ENCODE measurements around the gene ARID3A. TPM values are rescaled to one million over a fixed set of nuclear protein-coding genes. Genes with fewer than 3 reads are reported as not detected.

ARID3A gene
- total RNA-seq, 1 donor from 2014 or later: 2.6 TPM

GRCh38 chr19:920051-920864 lies 5.6 kb upstream of the ARID3A start:
- Histone ChIP-seq H3K27me3 (ENCODE audit: control insufficient read depth in 3 of 3, insufficient read depth in 3 of 3, low read length in 3 of 3) (peaks cover 35 to 49% (median 39%) of the 10 kb centered on the region in 3 donors), H3K9ac (ENCODE audit: low read depth in 1 of 3, low read length in 3 of 3) (no peak overlapping the region), H3K9me3 (ENCODE audit: control insufficient read depth in 3 of 3, low read length in 3 of 3) (no peaks in the 10 kb centered on the region), H3K4me1 (ENCODE audit: control insufficient read depth in 3 of 3, insufficient read depth in 3 of 3, low read length in 3 of 3) (peaks cover 14 to 23% (median 16%) of the 10 kb centered on the region in 3 donors), H3K4me3 (ENCODE audit: low read length in 3 of 3) (peak overlapping the region in 1 of 3 donors; percentile 14), H3K27ac (ENCODE audit: low read depth, low read length) (no peak overlapping the region), H3K36me3 (ENCODE audit: control insufficient read depth in 3 of 3, insufficient read depth in 3 of 3, low read length in 3 of 3) (no peaks in the 10 kb centered on the region)

GRCh38 chr19:924553-925086 lies 1.2 kb upstream of the ARID3A start:
- peak overlapping the region; percentile 43 to 62 (median 59) for H3K9ac ChIP-seq (ENCODE audit: low read depth in 1 of 3, low read length in 3 of 3)
- peaks cover 11 to 17% (median 12%) of the 10 kb centered on the region in 3 donors for H3K4me1 ChIP-seq (ENCODE audit: control insufficient read depth in 3 of 3, insufficient read depth in 3 of 3, low read length in 3 of 3)
- peaks cover 16 to 24% (median 17%) of the 10 kb centered on the region in 3 donors for H3K27me3 ChIP-seq (ENCODE audit: control insufficient read depth in 3 of 3, insufficient read depth in 3 of 3, low read length in 3 of 3)
- H3K9me3 ChIP-seq (ENCODE audit: control insufficient read depth in 3 of 3, low read length in 3 of 3): no peaks in the 10 kb centered on the region
- peak overlapping the region; percentile 72 to 75 (median 73) for H3K4me3 ChIP-seq (ENCODE audit: low read length in 3 of 3)
- no peaks in the 10 kb centered on the region for H3K36me3 ChIP-seq (ENCODE audit: control insufficient read depth in 3 of 3, insufficient read depth in 3 of 3, low read length in 3 of 3)
- H3K27ac ChIP-seq (ENCODE audit: low read depth, low read length): no peak overlapping the region

DNA sequence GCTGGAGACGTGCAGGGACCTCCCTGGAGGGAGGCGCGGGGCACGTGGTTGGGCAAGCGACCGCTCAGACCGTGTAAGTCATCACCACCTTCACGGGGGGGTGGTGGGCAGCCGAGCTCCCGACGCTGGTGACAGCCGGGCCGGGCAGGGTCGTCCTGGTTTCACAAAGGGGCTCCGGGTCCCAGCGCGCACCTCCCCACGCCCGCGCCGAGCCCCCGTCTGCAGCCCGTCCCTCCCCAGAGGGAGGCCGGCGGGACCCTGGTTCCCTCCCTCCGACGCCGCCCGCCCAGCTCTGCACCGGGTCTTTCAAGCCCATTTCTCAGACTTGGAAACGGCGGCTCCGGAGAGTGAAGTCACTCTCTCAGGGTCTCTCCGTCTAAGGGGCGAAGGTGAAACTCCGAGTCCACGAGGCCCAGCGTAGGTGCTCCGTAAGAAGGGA lies 729 bp upstream of the ARID3A start:
- H3K36me3 ChIP-seq (ENCODE audit: control insufficient read depth in 3 of 3, insufficient read depth in 3 of 3, low read length in 3 of 3): no peaks in the 10 kb centered on the region
- no peaks in the 10 kb centered on the region for H3K9me3 ChIP-seq (ENCODE audit: control insufficient read depth in 3 of 3, low read length in 3 of 3)
- peaks cover 10 to 17% (median 11%) of the 10 kb centered on the region in 3 donors for H3K4me1 ChIP-seq (ENCODE audit: control insufficient read depth in 3 of 3, insufficient read depth in 3 of 3, low read length in 3 of 3)
- peak overlapping the region; percentile 40 for H3K27ac ChIP-seq (ENCODE audit: low read depth, low read length)
- peaks cover 11 to 19% (median 12%) of the 10 kb centered on the region in 3 donors for H3K27me3 ChIP-seq (ENCODE audit: control insufficient read depth in 3 of 3, insufficient read depth in 3 of 3, low read length in 3 of 3)
- H3K4me3 ChIP-seq (ENCODE audit: low read length in 3 of 3): peak overlapping the region; percentile 72 to 75 (median 73)
- H3K9ac ChIP-seq (ENCODE audit: low read depth in 1 of 3, low read length in 3 of 3): peak overlapping the region; percentile 59 to 62 (median 61)

DNA sequence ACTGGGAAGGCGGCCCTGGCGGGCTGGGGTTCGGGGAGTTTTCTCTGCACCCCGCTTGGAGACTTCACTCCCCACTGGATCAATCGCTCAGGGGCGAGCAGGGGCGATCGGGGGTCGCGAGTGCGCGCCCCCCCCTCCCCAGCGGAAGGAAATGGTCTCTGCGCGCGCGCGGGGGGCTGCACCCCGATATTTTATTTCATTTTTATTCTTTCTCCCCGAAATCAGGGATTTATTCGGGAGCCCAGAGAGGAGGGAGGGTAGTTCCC lies 421 bp downstream of the ARID3A start:
- no peaks in the 10 kb centered on the region for H3K9me3 ChIP-seq (ENCODE audit: control insufficient read depth in 3 of 3, low read length in 3 of 3)
- peak overlapping the region; percentile 72 to 73 (median 73) for H3K4me3 ChIP-seq (ENCODE audit: low read length in 3 of 3)
- peak overlapping the region; percentile 57 to 80 (median 61) for H3K9ac ChIP-seq (ENCODE audit: low read depth in 1 of 3, low read length in 3 of 3)
- peaks cover 10 to 17% (median 11%) of the 10 kb centered on the region in 3 donors for H3K4me1 ChIP-seq (ENCODE audit: control insufficient read depth in 3 of 3, insufficient read depth in 3 of 3, low read length in 3 of 3)
- H3K36me3 ChIP-seq (ENCODE audit: control insufficient read depth in 3 of 3, insufficient read depth in 3 of 3, low read length in 3 of 3): peaks cover 0 to 1% (median 0%) of the 10 kb centered on the region in 3 donors
- peaks cover 1 to 9% (median 2%) of the 10 kb centered on the region in 3 donors for H3K27me3 ChIP-seq (ENCODE audit: control insufficient read depth in 3 of 3, insufficient read depth in 3 of 3, low read length in 3 of 3)
- peak overlapping the region; percentile 44 for H3K27ac ChIP-seq (ENCODE audit: low read depth, low read length)

DNA sequence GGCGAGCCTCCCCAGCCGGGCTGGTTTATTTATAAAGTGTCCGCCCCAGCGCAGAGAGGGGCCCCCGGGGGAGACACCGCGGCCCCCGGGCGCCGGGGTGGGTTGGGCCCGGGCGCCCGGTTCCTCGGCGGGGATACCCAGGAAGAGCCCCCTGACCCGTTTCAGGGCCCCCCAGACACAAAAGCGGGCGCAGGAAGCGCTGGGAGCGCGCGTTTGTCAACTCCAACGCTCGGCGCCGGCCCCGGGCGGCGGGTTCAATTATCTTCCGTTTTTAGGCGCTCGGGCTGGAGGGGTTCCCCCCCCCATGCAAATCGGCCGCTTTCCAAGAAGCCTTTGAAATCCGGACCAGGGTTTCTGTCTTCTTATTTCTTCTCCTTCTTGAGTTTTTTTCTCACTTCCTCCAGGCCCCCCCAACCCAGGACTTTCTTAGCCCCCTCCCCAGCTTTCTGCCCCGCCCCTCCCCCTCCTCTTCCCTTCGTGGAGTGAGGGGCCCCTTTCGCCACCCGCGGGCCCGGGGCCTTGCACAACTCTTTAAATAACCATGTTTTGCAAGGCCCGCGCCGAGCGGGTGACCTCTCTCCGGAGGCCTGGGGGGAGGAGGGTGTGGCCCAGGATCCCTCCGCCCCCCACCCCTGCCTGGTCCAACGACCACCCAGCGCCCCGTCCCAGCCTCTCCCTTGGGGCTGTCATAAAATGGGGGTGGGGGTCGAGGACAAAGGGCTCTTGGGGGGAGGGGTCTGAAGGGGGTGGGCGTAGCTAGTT lies 935 bp downstream of the ARID3A start:
- peak overlapping the region; percentile 44 for H3K27ac ChIP-seq (ENCODE audit: low read depth, low read length)
- H3K9me3 ChIP-seq (ENCODE audit: control insufficient read depth in 3 of 3, low read length in 3 of 3): no peaks in the 10 kb centered on the region
- peaks cover 0 to 6% (median under 1%) of the 10 kb centered on the region in 3 donors for H3K27me3 ChIP-seq (ENCODE audit: control insufficient read depth in 3 of 3, insufficient read depth in 3 of 3, low read length in 3 of 3)
- H3K36me3 ChIP-seq (ENCODE audit: control insufficient read depth in 3 of 3, insufficient read depth in 3 of 3, low read length in 3 of 3): peaks cover 0 to 1% (median 0%) of the 10 kb centered on the region in 3 donors
- peak overlapping the region; percentile 72 to 73 (median 73) for H3K4me3 ChIP-seq (ENCODE audit: low read length in 3 of 3)
- H3K9ac ChIP-seq (ENCODE audit: low read depth in 1 of 3, low read length in 3 of 3): peak overlapping the region; percentile 57 to 80 (median 61)
- H3K4me1 ChIP-seq (ENCODE audit: control insufficient read depth in 3 of 3, insufficient read depth in 3 of 3, low read length in 3 of 3): peaks cover 9 to 17% (median 10%) of the 10 kb centered on the region in 3 donors

- no peak overlapping the region for H3K4me3 ChIP-seq (ENCODE audit: low read length in 3 of 3)
- no peaks in the 10 kb centered on the region for H3K9me3 ChIP-seq (ENCODE audit: control insufficient read depth in 3 of 3, low read length in 3 of 3)
- H3K4me1 ChIP-seq (ENCODE audit: control insufficient read depth in 3 of 3, insufficient read depth in 3 of 3, low read length in 3 of 3): peaks cover 9 to 17% (median 9%) of the 10 kb centered on the region in 3 donors
- H3K27ac ChIP-seq (ENCODE audit: low read depth, low read length): peak overlapping the region; percentile 44
- no peak overlapping the region for H3K9ac ChIP-seq (ENCODE audit: low read depth in 1 of 3, low read length in 3 of 3)
- H3K27me3 ChIP-seq (ENCODE audit: control insufficient read depth in 3 of 3, insufficient read depth in 3 of 3, low read length in 3 of 3): peaks cover 0 to 10% (median 6%) of the 10 kb centered on the region in 3 donors
- peaks cover 0 to 1% (median 0%) of the 10 kb centered on the region in 3 donors for H3K36me3 ChIP-seq (ENCODE audit: control insufficient read depth in 3 of 3, insufficient read depth in 3 of 3, low read length in 3 of 3)
Measured at GRCh38 chr19:927351-927779, 1.5 kb downstream of the ARID3A start.

DNA sequence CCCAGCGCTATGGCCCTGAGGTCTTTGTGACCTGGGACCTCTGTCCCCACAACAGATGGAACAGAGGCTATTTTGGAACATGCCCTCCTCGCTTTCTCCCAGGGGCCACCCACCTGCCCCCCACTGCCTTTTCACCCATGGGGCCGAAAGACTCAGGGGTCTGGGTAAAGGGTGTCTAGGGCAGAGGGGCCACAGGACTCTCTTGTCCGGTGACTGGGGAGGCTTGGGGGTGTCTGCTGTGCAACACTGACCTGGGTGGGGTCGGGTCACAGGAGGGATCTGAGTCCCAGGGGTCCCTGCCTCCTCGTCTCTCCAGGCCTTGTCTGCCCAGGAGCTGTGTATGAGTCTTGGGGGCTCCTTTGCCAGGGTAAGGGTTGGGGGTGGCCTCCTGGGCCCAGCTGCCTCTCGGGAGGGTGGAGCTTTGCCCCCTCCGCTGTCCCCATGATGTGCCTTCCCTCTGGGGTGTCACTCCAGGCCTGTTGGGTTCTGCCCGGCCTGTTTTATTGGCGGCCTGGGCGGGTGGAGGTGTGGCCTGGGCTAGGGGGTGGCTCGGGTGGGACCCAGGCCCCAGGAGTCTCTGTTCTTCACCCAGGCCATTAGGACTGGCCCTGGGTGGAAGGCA lies 2.1 kb downstream of the ARID3A start:
- Histone ChIP-seq H3K4me3 (ENCODE audit: low read length in 3 of 3) (no peak overlapping the region), H3K36me3 (ENCODE audit: control insufficient read depth in 3 of 3, insufficient read depth in 3 of 3, low read length in 3 of 3) (peaks cover 0 to 1% (median 0%) of the 10 kb centered on the region in 3 donors), H3K9ac (ENCODE audit: low read depth in 1 of 3, low read length in 3 of 3) (no peak overlapping the region), H3K27me3 (ENCODE audit: control insufficient read depth in 3 of 3, insufficient read depth in 3 of 3, low read length in 3 of 3) (peaks cover 0 to 16% (median 10%) of the 10 kb centered on the region in 3 donors), H3K9me3 (ENCODE audit: control insufficient read depth in 3 of 3, low read length in 3 of 3) (no peaks in the 10 kb centered on the region), H3K27ac (ENCODE audit: low read depth, low read length) (no peak overlapping the region), H3K4me1 (ENCODE audit: control insufficient read depth in 3 of 3, insufficient read depth in 3 of 3, low read length in 3 of 3) (peaks cover 12 to 20% (median 14%) of the 10 kb centered on the region in 3 donors)

DNA sequence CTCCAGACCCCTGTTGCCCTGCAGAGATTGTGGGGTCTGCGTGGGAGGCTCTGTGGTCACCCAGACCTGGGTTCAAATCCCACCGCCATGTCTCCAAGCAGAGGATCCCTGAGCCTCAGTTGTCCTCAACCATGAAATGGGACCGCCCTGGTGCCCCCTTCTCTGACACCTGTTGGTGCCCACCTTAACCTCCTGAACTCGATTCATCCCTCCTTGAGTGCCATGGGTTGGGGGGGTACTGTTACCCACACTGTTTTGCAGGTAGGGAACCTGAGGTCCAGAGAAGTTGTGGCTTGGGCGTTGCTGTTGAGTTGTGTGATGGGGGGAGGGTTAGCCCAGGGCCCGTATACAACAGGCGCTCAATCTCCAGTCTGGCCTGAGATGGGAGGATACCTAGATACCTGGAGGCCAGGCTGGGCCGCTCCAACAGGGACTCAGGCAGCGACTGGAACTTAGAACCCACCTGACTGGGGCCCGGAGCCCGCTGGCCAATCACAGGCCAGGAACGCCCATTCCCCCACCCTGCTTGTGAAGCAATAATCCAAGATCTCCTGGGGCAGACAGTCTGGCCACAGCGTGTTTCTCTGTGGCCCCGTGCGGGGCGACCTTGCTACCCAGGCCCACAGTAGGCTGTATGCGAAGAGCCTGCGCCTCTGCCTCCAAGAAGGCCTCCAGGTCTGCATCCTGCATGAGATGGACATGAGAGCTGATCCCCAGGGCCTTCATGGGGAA lies 2.8 kb downstream of the ARID3A start:
- Histone ChIP-seq H3K27me3 (ENCODE audit: control insufficient read depth in 3 of 3, insufficient read depth in 3 of 3, low read length in 3 of 3) (peaks cover 0 to 16% (median 11%) of the 10 kb centered on the region in 3 donors), H3K9ac (ENCODE audit: low read depth in 1 of 3, low read length in 3 of 3) (no peak overlapping the region), H3K9me3 (ENCODE audit: control insufficient read depth in 3 of 3, low read length in 3 of 3) (no peaks in the 10 kb centered on the region), H3K4me3 (ENCODE audit: low read length in 3 of 3) (no peak overlapping the region), H3K36me3 (ENCODE audit: control insufficient read depth in 3 of 3, insufficient read depth in 3 of 3, low read length in 3 of 3) (peaks cover 0 to 1% (median 0%) of the 10 kb centered on the region in 3 donors), H3K4me1 (ENCODE audit: control insufficient read depth in 3 of 3, insufficient read depth in 3 of 3, low read length in 3 of 3) (peaks cover 18 to 26% (median 21%) of the 10 kb centered on the region in 3 donors), H3K27ac (ENCODE audit: low read depth, low read length) (no peak overlapping the region)

All from skeletal muscle tissue (tissue), 4 donors.